ENCODE measurements around the gene SREBF1. TPM values are rescaled to one million over a fixed set of nuclear protein-coding genes. Genes with fewer than 3 reads are reported as not detected.

SREBF1 gene
- total RNA-seq, 2 experiments from 2014 or later = 218 to 229 TPM

GRCh38 chr17:17776889-17777288 lies 59.9 kb downstream of the SREBF1 start:
- POLR2A ChIA-PET = no interaction called here
- no peak for ATAC-seq (ENCODE audit: low read depth)
- Mint-ChIP-seq H3K27ac (no peak overlapping the region), H3K9me3 (no peaks in the 10 kb centered on the region), H3K36me3 (no peaks in the 10 kb centered on the region), H3K27me3 (peaks cover 8% of the 10 kb centered on the region), H3K4me3 (no peak overlapping the region), H3K4me1 (peaks cover 11% of the 10 kb centered on the region)
- DNase-seq = no peak

- H3K9me3 Mint-ChIP-seq = no peaks in the 10 kb centered on the region
- no peak overlapping the region for H3K4me3 Mint-ChIP-seq
- no peaks in the 10 kb centered on the region for H3K27me3 Mint-ChIP-seq
- no peak for ATAC-seq (ENCODE audit: low read depth)
- no peak overlapping the region for H3K27ac Mint-ChIP-seq
- peaks cover 10% of the 10 kb centered on the region for H3K4me1 Mint-ChIP-seq
- POLR2A ChIA-PET = no interaction called here
- no peaks in the 10 kb centered on the region for H3K36me3 Mint-ChIP-seq
- DNase-seq = no peak
Measured at GRCh38 chr17:17774009-17774881, 62.5 kb downstream of the SREBF1 start.

DNA sequence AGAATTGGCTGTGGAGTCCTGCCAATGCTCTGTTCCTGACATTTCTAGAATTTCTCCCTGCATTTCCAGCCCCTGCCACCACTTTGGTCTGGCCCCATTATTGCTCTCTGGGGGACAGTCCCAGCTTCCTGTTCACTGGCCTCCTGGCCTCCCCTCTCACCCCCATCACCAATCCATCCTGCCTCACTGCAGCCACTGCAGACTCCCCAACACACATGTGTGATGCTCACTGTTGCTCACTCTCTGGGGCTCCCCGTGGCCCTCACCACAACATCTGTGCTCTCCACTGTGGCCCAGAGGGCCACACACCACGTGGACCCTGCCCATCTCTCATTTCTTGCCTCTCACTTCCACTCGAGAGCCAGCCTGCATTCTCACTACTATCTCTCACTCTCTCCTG lies 64.6 kb downstream of the SREBF1 start:
- no peaks in the 10 kb centered on the region for H3K9me3 Mint-ChIP-seq
- DNase-seq = no peak
- no peak overlapping the region for H3K4me3 Mint-ChIP-seq
- ATAC-seq (ENCODE audit: low read depth) = no peak
- H3K36me3 Mint-ChIP-seq = no peaks in the 10 kb centered on the region
- H3K27ac Mint-ChIP-seq = peak overlapping the region; percentile 3
- POLR2A ChIA-PET = no interaction called here
- H3K27me3 Mint-ChIP-seq = no peaks in the 10 kb centered on the region
- peaks cover 12% of the 10 kb centered on the region for H3K4me1 Mint-ChIP-seq

GRCh38 chr17:17771498-17772201 lies 65.1 kb downstream of the SREBF1 start:
- POLR2A ChIA-PET = interaction anchor here (0.7 kb wide), 1 partner anchor 15 kb away, joined by 3 read pairs; no protein-coding TSS in a partner anchor
- DNase-seq (no peak), ATAC-seq (ENCODE audit: low read depth) (no peak)
- Mint-ChIP-seq H3K36me3 (no peaks in the 10 kb centered on the region), H3K9me3 (no peaks in the 10 kb centered on the region), H3K4me3 (no peak overlapping the region), H3K4me1 (peaks cover 14% of the 10 kb centered on the region), H3K27ac (no peak overlapping the region), H3K27me3 (no peaks in the 10 kb centered on the region)

DNA sequence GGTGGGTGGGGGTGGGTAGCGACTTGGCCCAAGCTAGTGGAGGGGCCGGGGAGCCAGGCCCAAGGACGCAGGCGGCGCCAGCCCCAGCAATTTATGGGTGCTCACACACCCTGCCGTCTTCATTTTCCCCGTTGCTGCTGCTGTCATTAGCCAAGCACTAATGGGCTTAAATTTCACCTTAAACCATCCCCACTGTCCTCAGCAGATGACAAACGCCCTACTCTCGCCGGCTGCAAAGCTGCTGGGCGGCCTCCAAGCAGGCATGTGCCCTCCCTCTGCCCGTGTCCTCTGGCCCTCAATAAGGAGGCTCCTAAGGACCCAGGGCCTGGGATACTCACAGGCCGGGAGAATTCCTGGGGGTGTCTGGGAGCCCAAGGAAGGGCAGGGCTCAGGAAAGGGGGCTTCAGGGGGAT lies 66.1 kb downstream of the SREBF1 start:
- Mint-ChIP-seq H3K27ac (no peak overlapping the region), H3K36me3 (no peaks in the 10 kb centered on the region), H3K4me1 (peaks cover 24% of the 10 kb centered on the region), H3K4me3 (no peak overlapping the region), H3K27me3 (no peaks in the 10 kb centered on the region), H3K9me3 (no peaks in the 10 kb centered on the region)
- DNase-seq = no peak
- no peak for ATAC-seq (ENCODE audit: low read depth)
- POLR2A ChIA-PET = interaction anchor here (0.6 to 0.7 kb wide), 2 partner anchors 8 to 14 kb away, joined by 3 read pairs; no protein-coding TSS in a partner anchor

- Mint-ChIP-seq H3K4me1 (peaks cover 29% of the 10 kb centered on the region), H3K9me3 (no peaks in the 10 kb centered on the region), H3K27ac (no peak overlapping the region), H3K27me3 (no peaks in the 10 kb centered on the region), H3K4me3 (no peak overlapping the region), H3K36me3 (no peaks in the 10 kb centered on the region)
- no peak for DNase-seq
- ATAC-seq (ENCODE audit: low read depth) = no peak
- POLR2A ChIA-PET = interaction anchor here (0.5 kb wide), 1 partner anchor 453 kb away, joined by 3 read pairs; no protein-coding TSS in a partner anchor
Measured at GRCh38 chr17:17769869-17770631, 66.7 kb downstream of the SREBF1 start.

GRCh38 chr17:17768424-17769088 lies 68.2 kb downstream of the SREBF1 start:
- POLR2A ChIA-PET = no interaction called here
- Mint-ChIP-seq H3K9me3 (no peaks in the 10 kb centered on the region), H3K27ac (no peak overlapping the region), H3K36me3 (peaks cover 2% of the 10 kb centered on the region), H3K4me1 (peaks cover 40% of the 10 kb centered on the region), H3K27me3 (no peaks in the 10 kb centered on the region), H3K4me3 (no peak overlapping the region)
- no peak for DNase-seq
- no peak for ATAC-seq (ENCODE audit: low read depth)

DNA sequence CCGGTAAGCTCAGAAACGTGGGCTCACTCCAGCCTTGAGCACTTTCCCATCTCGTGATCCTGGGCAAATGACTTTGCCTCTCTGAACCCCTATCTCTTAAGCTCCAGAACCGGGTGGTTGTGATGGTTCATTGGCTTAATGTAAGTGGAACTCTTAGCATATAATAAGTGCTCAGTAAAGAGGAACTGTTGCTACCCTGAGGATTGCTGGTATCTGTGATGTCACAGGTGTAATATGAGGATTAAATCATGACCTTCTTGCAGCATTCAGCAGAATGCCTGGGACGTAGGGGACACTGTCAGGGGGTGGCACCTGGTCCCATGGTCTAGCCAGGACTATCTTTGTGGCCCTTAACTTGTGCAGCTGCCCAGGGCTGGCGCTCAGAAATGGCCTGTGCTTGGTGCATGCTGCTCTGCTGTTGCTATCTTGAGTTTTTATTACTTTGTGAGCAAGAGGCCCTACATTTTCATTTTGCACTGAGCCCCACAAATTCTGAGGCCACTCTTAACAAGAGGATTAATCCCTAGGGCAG lies 68.8 kb downstream of the SREBF1 start:
- H3K9me3 Mint-ChIP-seq = no peaks in the 10 kb centered on the region
- DNase-seq (no peak), ATAC-seq (ENCODE audit: low read depth) (no peak)
- peaks cover 41% of the 10 kb centered on the region for H3K4me1 Mint-ChIP-seq
- H3K27me3 Mint-ChIP-seq = no peaks in the 10 kb centered on the region
- H3K36me3 Mint-ChIP-seq = peaks cover 2% of the 10 kb centered on the region
- no peak overlapping the region for H3K27ac Mint-ChIP-seq
- H3K4me3 Mint-ChIP-seq = no peak overlapping the region
- POLR2A ChIA-PET = no interaction called here

DNA sequence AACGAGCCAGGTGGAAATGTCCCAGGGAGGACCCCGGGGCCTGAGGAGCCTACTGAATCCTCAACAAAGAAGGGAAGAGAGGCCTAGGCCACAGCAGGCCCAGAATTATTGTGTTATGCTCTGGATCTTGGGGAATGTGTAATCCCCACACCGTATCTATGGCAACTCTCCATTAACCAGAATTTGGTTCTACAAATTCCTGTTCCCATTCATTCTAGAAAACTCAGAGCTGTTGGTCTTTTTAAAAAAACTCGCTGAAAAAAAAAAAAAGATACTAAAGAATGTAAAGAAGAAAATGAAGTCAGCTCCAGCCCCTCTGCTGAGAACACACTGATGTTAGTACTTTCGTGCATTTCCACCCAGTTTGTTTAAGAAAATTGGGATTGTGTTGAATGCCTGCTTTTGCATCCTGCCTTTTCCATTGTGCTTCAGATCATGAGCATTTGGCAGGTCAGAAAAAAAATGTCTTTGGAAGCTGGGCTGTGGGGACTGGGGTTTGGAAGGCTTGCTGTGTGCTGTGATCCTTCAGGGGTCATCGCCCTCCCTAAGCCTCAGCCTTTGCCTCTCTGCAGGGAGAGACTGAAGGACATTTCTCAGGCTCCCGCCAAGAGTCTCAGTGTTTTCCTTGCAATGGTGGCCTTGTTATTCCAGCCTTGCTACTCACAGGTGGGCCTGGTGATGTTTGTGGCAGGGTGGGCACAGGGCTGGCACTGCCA lies 69.5 kb downstream of the SREBF1 start:
- peaks cover 36% of the 10 kb centered on the region for H3K4me1 Mint-ChIP-seq
- H3K27me3 Mint-ChIP-seq = no peaks in the 10 kb centered on the region
- no peak for ATAC-seq (ENCODE audit: low read depth)
- H3K4me3 Mint-ChIP-seq = no peak overlapping the region
- peak overlapping the region; percentile 86 for H3K27ac Mint-ChIP-seq
- no peaks in the 10 kb centered on the region for H3K9me3 Mint-ChIP-seq
- POLR2A ChIA-PET = interaction anchor here (1.2 kb wide), 1 partner anchor 10 kb away, joined by 5 read pairs; no protein-coding TSS in a partner anchor
- peaks cover 2% of the 10 kb centered on the region for H3K36me3 Mint-ChIP-seq
- no peak for DNase-seq

- peaks cover 2% of the 10 kb centered on the region for H3K36me3 Mint-ChIP-seq
- H3K27me3 Mint-ChIP-seq = no peaks in the 10 kb centered on the region
- ATAC-seq (ENCODE audit: low read depth) (no peak), DNase-seq (no peak)
- no peaks in the 10 kb centered on the region for H3K9me3 Mint-ChIP-seq
- no peak overlapping the region for H3K4me3 Mint-ChIP-seq
- POLR2A ChIA-PET = interaction anchor here (0.6 to 1.2 kb wide), 2 partner anchors 9 to 271 kb away, joined by 4 to 5 read pairs; partner anchors contain the start of gene RASD1
- peaks cover 38% of the 10 kb centered on the region for H3K4me1 Mint-ChIP-seq
- peak overlapping the region; percentile 86 for H3K27ac Mint-ChIP-seq
Measured at GRCh38 chr17:17766744-17767120, 70.1 kb downstream of the SREBF1 start.

- POLR2A ChIA-PET = interaction anchor here (0.6 to 1.2 kb wide), 2 partner anchors 9 to 270 kb away, joined by 4 to 5 read pairs; partner anchors contain the start of gene RASD1
- ATAC-seq (ENCODE audit: low read depth) = peak; percentile 58
- Mint-ChIP-seq H3K27ac (peak overlapping the region; percentile 86), H3K27me3 (no peaks in the 10 kb centered on the region), H3K4me3 (peak overlapping the region; percentile 32), H3K36me3 (peaks cover 3% of the 10 kb centered on the region), H3K4me1 (peaks cover 39% of the 10 kb centered on the region), H3K9me3 (no peaks in the 10 kb centered on the region)
- DNase-seq = no peak
Measured at GRCh38 chr17:17766077-17766743, 70.6 kb downstream of the SREBF1 start.

Data from activated naive CD8-positive, alpha-beta T cell treated with anti-CD3 and anti-CD28 coated beads, Interleukin-2, amount 10 ng/mL, durations not matched to agents 7 days and 5 days (primary cell).